MM.1S (cell line): ENCODE data around the gene COL5A1.

Experiments used
- DNase-seq: peaks from one replicate; pipeline ENCODE4 v3.0.0-alpha.2; 2015
- H2AFZ ChIP-seq: fragments of 300-600 bp; sonication (generic); 2 replicates; pipeline ENCODE4 v1.6.0; 2016; ENCODE audit warnings: antibody characterized with exemption, low read length
- H3F3A ChIP-seq: fragments of 300-600 bp; sonication (generic); 2 replicates; pipeline ENCODE4 v1.6.1; 2016; ENCODE audit warnings: mild to moderate bottlenecking, antibody characterized with exemption, low read length, moderate library complexity, mixed read lengths; ENCODE audit not compliant: insufficient read depth
- H3K27ac ChIP-seq: fragments of 300-600 bp; sonication (generic); 2 replicates; pipeline ENCODE4 v1.5.1; 2016; ENCODE audit warnings: mild to moderate bottlenecking, low read length
- H3K27me3 ChIP-seq: fragments of 300-600 bp; sonication (generic); replicated peaks from 2 replicates; pipeline ENCODE4 v1.6.0; 2016; ENCODE audit warnings: low read length; ENCODE audit not compliant: insufficient read depth
- H3K36me3 ChIP-seq: fragments of 300-600 bp; sonication (generic); replicated peaks from 2 replicates; pipeline ENCODE4 v1.6.1; 2016; ENCODE audit warnings: mild to moderate bottlenecking, low read length, mixed read lengths; ENCODE audit not compliant: insufficient read depth
- H3K4me1 ChIP-seq: fragments of 300-600 bp; sonication (generic); 2 replicates; pipeline ENCODE4 v1.6.1; 2016; ENCODE audit warnings: low read length, mixed read lengths
- H3K4me2 ChIP-seq: fragments of 300-600 bp; sonication (generic); 2 replicates; pipeline ENCODE4 v1.6.0; 2016; ENCODE audit warnings: low read depth, low read length
- H3K4me3 ChIP-seq: fragments of 300-600 bp; sonication (generic); 2 replicates; pipeline ENCODE4 v1.5.1; 2016; ENCODE audit warnings: low read length, mixed read lengths
- H3K79me2 ChIP-seq: fragments of 300-600 bp; sonication (generic); 2 replicates; pipeline ENCODE4 v1.6.1; 2016; ENCODE audit warnings: mixed run types, low read length, mixed read lengths
- H3K9ac ChIP-seq: fragments of 300-600 bp; sonication (generic); 2 replicates; pipeline ENCODE4 v1.6.1; 2016; ENCODE audit warnings: low read length, mixed read lengths
- H3K9me2 ChIP-seq: fragments of 300-600 bp; sonication (generic); replicated peaks from 2 replicates; pipeline ENCODE4 v1.6.1; 2016; ENCODE audit warnings: mild to moderate bottlenecking, low read length, mixed read lengths; ENCODE audit not compliant: insufficient read depth
- H3K9me3 ChIP-seq: fragments of 300-600 bp; sonication (generic); replicated peaks from 2 replicates; pipeline ENCODE4 v1.6.1; 2016; ENCODE audit warnings: mild to moderate bottlenecking, low read length, mixed read lengths; ENCODE audit not compliant: insufficient read depth
- H4K20me1 ChIP-seq: fragments of 300-600 bp; sonication (generic); 2 replicates; pipeline ENCODE4 v1.6.1; 2016; ENCODE audit warnings: mild to moderate bottlenecking, low read length, moderate library complexity, mixed read lengths; ENCODE audit not compliant: insufficient read depth
- CTCF ChIP-seq: fragments of 300-600 bp; sonication (generic); IDR thresholded peaks from 2 replicates; pipeline ENCODE4 v1.5.1; 2016; ENCODE audit warnings: antibody characterized with exemption, low read length, mixed read lengths
- EZH2 ChIP-seq: fragments of 300-600 bp; sonication (generic); optimal IDR thresholded peaks from 2 replicates; pipeline ENCODE3; 2017; ENCODE audit warnings: low read depth, mild to moderate bottlenecking, antibody characterized with exemption, low read length, mixed read lengths
- EZH2phosphoT487 ChIP-seq: fragments of 300-600 bp; sonication (generic); IDR thresholded peaks from 2 replicates; pipeline ENCODE4 v1.6.1; 2018; ENCODE audit warnings: antibody characterized with exemption, low read length

The COL5A1 gene

GRCh38 chr9:134657666-134658377 lies 16.2 kb downstream of the COL5A1 start:
- Histone ChIP-seq H3K4me3 (no peak overlapping the region), H3F3A (no peaks in the 10 kb centered on the region), H3K27ac (no peak overlapping the region), H3K79me2 (no peaks in the 10 kb centered on the region), H3K27me3 (peaks cover 74% of the 10 kb centered on the region), H3K4me1 (no peaks in the 10 kb centered on the region), H3K9ac (no peak overlapping the region), H3K9me3 (no peaks in the 10 kb centered on the region), H3K9me2 (no peaks in the 10 kb centered on the region), H2AFZ (no peak overlapping the region), H3K36me3 (no peaks in the 10 kb centered on the region), H4K20me1 (no peaks in the 10 kb centered on the region), H3K4me2 (no peak overlapping the region)
- DNase-seq: no peak
- TF ChIP-seq EZH2phosphoT487: no peak
- no peak for TF ChIP-seq CTCF
- TF ChIP-seq EZH2: no peak

GRCh38 chr9:134658378-134658955 lies 16.9 kb downstream of the COL5A1 start:
- Histone ChIP-seq H3K9ac (no peak overlapping the region), H3K4me2 (no peak overlapping the region), H3K36me3 (no peaks in the 10 kb centered on the region), H3K79me2 (no peaks in the 10 kb centered on the region), H3K9me3 (no peaks in the 10 kb centered on the region), H2AFZ (no peak overlapping the region), H3F3A (no peaks in the 10 kb centered on the region), H3K4me3 (no peak overlapping the region), H3K9me2 (no peaks in the 10 kb centered on the region), H3K27ac (no peak overlapping the region), H4K20me1 (no peaks in the 10 kb centered on the region), H3K4me1 (no peaks in the 10 kb centered on the region), H3K27me3 (peaks cover 74% of the 10 kb centered on the region)
- TF ChIP-seq CTCF (no peak), EZH2 (no peak), EZH2phosphoT487 (no peak)
- DNase-seq: no peak

GRCh38 chr9:134659688-134660131 lies 18.1 kb downstream of the COL5A1 start:
- Histone ChIP-seq H3K9me2 (no peaks in the 10 kb centered on the region), H3K36me3 (no peaks in the 10 kb centered on the region), H3K79me2 (no peaks in the 10 kb centered on the region), H3F3A (no peaks in the 10 kb centered on the region), H3K27me3 (peaks cover 85% of the 10 kb centered on the region), H4K20me1 (no peaks in the 10 kb centered on the region), H3K9ac (no peak overlapping the region), H3K27ac (no peak overlapping the region), H3K4me3 (no peak overlapping the region), H3K9me3 (no peaks in the 10 kb centered on the region), H3K4me2 (no peak overlapping the region), H2AFZ (no peak overlapping the region), H3K4me1 (no peaks in the 10 kb centered on the region)
- DNase-seq: no peak
- TF ChIP-seq EZH2 (no peak), EZH2phosphoT487 (no peak), CTCF (no peak)
